Measurements from ENCODE around the gene TULP3. TPM values are rescaled to one million over a fixed set of nuclear protein-coding genes. Genes with fewer than 3 reads are reported as not detected.

The TULP3 gene
- total RNA-seq, 1 donor from 2014 or later, result 30.4 TPM

DNA sequence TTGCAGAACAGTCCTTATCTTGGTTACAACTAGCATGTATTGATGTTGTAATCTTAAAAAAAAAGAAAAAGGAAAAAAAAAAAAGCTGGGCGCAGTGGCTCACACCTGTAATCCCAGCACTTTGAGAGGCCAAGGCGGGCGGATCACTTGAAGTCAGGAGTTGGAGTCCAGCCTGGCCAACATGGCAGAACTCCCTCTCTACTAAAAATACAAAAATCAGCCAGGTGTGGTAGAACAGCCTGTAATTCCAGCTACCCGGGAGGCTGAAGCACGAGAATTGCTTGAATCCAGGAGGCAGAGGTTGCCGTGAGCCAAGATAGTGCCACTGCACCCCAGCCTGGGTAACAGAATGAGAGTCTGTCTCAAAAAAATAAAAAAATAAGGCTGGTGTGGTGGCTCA, 42.9 kb downstream of the TULP3 start:
- no peak for DNase-seq (ENCODE audit: extremely low spot score in 2 of 2)
- Histone ChIP-seq H3K9me3 (no peaks in the 10 kb centered on the region), H3K27me3 (no peaks in the 10 kb centered on the region), H3K4me1 (no peaks in the 10 kb centered on the region), H3K4me3 (no peak overlapping the region), H3K36me3 (peaks cover 3 to 73% of the 10 kb centered on the region in 2 donors), H3K27ac (no peak overlapping the region)
- no peak for TF ChIP-seq POLR2AphosphoS5 (IDR thresholded peaks at IDR 0.05; ENCODE audit: insufficient read depth in 1 of 2, low read depth in 1 of 2)
- TF ChIP-seq, protein P1, sequence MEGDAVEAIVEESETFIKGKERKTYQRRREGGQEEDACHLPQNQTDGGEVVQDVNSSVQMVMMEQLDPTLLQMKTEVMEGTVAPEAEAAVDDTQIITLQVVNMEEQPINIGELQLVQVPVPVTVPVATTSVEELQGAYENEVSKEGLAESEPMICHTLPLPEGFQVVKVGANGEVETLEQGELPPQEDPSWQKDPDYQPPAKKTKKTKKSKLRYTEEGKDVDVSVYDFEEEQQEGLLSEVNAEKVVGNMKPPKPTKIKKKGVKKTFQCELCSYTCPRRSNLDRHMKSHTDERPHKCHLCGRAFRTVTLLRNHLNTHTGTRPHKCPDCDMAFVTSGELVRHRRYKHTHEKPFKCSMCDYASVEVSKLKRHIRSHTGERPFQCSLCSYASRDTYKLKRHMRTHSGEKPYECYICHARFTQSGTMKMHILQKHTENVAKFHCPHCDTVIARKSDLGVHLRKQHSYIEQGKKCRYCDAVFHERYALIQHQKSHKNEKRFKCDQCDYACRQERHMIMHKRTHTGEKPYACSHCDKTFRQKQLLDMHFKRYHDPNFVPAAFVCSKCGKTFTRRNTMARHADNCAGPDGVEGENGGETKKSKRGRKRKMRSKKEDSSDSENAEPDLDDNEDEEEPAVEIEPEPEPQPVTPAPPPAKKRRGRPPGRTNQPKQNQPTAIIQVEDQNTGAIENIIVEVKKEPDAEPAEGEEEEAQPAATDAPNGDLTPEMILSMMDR (IDR thresholded peaks at IDR 0.05), result no peak
- no peak for TF ChIP-seq POLR2A (IDR thresholded peaks at IDR 0.05)
- intact Hi-C loops (cut with DNase I), result no loop called here

DNA sequence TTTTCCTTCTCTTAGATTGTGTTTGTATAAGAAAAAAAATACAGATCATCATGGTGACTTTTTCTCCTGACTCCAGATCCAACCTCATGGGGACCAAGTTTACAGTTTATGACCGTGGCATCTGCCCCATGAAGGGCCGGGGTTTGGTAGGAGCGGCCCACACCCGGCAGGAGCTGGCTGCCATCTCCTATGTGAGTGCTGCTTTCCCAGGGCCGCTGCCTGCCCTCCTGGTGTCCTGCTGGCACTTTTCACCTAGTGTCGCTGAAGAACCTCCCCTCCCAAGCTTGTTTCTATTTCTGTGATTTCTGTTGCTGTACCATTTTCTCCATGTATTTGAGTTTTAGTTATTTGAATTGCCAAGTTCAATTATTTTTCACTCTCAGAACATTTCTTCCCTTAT, 43.7 kb downstream of the TULP3 start:
- no peak for DNase-seq (ENCODE audit: extremely low spot score in 2 of 2)
- Histone ChIP-seq H3K4me1 (no peaks in the 10 kb centered on the region), H3K27me3 (no peaks in the 10 kb centered on the region), H3K4me3 (no peak overlapping the region), H3K36me3 (peaks cover 3 to 75% of the 10 kb centered on the region in 2 donors), H3K27ac (no peak overlapping the region), H3K9me3 (no peaks in the 10 kb centered on the region)
- TF ChIP-seq POLR2A (IDR thresholded peaks at IDR 0.05), result no peak
- no peak for TF ChIP-seq POLR2AphosphoS5 (IDR thresholded peaks at IDR 0.05; ENCODE audit: insufficient read depth in 1 of 2, low read depth in 1 of 2)
- TF ChIP-seq, protein P1 (IDR thresholded peaks at IDR 0.05), result no peak
- intact Hi-C loops (cut with DNase I), result no loop called here

DNA sequence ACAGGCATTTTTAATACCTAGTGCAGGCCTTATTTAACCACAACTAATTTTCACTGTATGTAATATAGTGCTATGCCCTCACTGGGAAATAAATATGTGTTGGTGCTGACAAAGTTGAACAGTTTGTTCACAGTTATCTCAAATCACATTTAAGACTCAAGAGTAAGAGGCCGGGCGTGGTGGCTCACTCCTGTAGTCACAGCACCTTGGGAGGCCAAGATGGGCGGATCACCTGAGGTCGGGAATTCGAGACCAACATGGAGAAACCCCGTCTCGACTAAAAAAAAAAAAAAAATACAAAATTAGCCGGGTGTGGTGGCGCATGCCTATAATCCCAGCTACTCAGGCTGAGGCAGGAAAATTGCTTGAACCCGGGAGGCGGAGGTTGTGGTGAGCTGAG, 45.6 kb downstream of the TULP3 start:
- H3K4me1 ChIP-seq, result no peaks in the 10 kb centered on the region
- no peaks in the 10 kb centered on the region for H3K9me3 ChIP-seq
- peaks cover 0 to 64% of the 10 kb centered on the region in 2 donors for H3K36me3 ChIP-seq
- DNase-seq (ENCODE audit: extremely low spot score in 2 of 2), result no peak
- no peak for TF ChIP-seq POLR2AphosphoS5 (IDR thresholded peaks at IDR 0.05; ENCODE audit: insufficient read depth in 1 of 2, low read depth in 1 of 2)
- no peak for TF ChIP-seq POLR2A (IDR thresholded peaks at IDR 0.05)
- TF ChIP-seq, protein P1 (IDR thresholded peaks at IDR 0.05), result no peak
- no peak overlapping the region for H3K4me3 ChIP-seq
- intact Hi-C loops (cut with DNase I), result no loop called here
- H3K27me3 ChIP-seq, result no peaks in the 10 kb centered on the region
- no peak overlapping the region for H3K27ac ChIP-seq

DNA sequence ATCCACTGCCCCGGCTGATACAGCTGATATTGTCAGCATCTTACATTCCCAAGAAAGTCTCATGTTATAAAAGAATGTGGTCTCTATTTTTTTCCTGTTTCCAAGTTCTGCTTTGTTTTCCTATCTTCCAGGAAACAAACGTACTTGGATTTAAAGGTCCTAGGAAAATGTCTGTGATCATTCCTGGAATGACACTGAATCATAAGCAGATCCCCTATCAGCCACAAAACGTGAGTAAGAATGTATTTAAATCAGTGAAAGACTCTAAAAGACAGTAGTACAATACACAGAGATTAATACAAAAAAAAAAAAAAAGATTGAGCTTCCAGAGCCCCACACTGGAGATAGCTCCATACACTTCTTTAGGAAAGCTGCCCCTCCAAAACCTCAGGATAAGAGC, 46.8 kb downstream of the TULP3 start:
- no peak for DNase-seq (ENCODE audit: extremely low spot score in 2 of 2)
- H3K36me3 ChIP-seq, result peaks cover 0 to 52% of the 10 kb centered on the region in 2 donors
- H3K4me3 ChIP-seq, result no peak overlapping the region
- TF ChIP-seq POLR2A (IDR thresholded peaks at IDR 0.05), result no peak
- TF ChIP-seq POLR2AphosphoS5 (IDR thresholded peaks at IDR 0.05; ENCODE audit: insufficient read depth in 1 of 2, low read depth in 1 of 2), result no peak
- TF ChIP-seq, protein P1 (IDR thresholded peaks at IDR 0.05), result no peak
- no peak overlapping the region for H3K27ac ChIP-seq
- intact Hi-C loops (cut with DNase I), result no loop called here
- H3K4me1 ChIP-seq, result no peaks in the 10 kb centered on the region
- no peaks in the 10 kb centered on the region for H3K9me3 ChIP-seq
- no peaks in the 10 kb centered on the region for H3K27me3 ChIP-seq

DNA sequence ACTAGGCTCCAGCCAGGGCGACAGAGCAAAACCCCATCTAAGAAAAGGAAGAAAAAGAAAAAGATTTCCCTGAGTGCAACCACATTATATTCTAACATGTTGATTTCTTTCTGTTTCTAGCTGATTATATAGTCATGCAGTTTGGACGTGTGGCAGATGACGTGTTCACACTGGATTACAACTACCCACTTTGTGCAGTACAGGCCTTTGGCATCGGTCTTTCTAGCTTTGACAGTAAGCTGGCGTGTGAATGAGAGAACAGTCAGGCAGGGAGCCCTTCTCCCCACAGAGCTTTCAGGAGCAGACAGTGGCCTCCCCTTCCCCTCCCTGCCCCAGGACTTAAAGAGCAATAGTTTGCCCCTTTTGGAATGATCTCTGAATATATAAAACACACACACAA, 48.5 kb downstream of the TULP3 start:
- DNase-seq (ENCODE audit: extremely low spot score in 2 of 2), result no peak

More for the DNA sequence above, 48.5 kb downstream of the TULP3 start:
- Histone ChIP-seq H3K36me3 (peaks cover 0 to 41% of the 10 kb centered on the region in 2 donors), H3K27me3 (no peaks in the 10 kb centered on the region), H3K4me1 (no peaks in the 10 kb centered on the region), H3K27ac (no peak overlapping the region), H3K9me3 (no peaks in the 10 kb centered on the region), H3K4me3 (no peak overlapping the region)
- TF ChIP-seq, protein P1 (IDR thresholded peaks at IDR 0.05), result no peak
- TF ChIP-seq POLR2AphosphoS5 (IDR thresholded peaks at IDR 0.05; ENCODE audit: insufficient read depth in 1 of 2, low read depth in 1 of 2) (no peak), POLR2A (IDR thresholded peaks at IDR 0.05) (no peak)
- intact Hi-C loops (cut with DNase I), result no loop called here

Data from vagina (tissue), 2 donors.